ENCODE measurements around the gene MT1X. TPM values are rescaled to one million over a fixed set of nuclear protein-coding genes. Genes with fewer than 3 reads are reported as not detected.
A peak's percentile ranks its signal among the peaks of the same experiment; 100 is the strongest.

The MT1X gene
- total RNA-seq, 2 experiments from 2014 or later, result 52.5 to 54.2 TPM

- intact Hi-C loops (cut with micrococcal nuclease), result loop anchor here (5.0 kb wide), 1 partner anchor 72 kb away; no protein-coding TSS in a partner anchor
- Mint-ChIP-seq H3K4me3 (peak overlapping the region; percentile 86), H3K9me3 (no peaks in the 10 kb centered on the region), H3K36me3 (ENCODE audit: low read depth) (peaks cover 12% of the 10 kb centered on the region), H3K27me3 (no peaks in the 10 kb centered on the region), H3K27ac (no peak overlapping the region), H3K4me1 (ENCODE audit: low read depth) (peaks cover 21% of the 10 kb centered on the region)
- TF ChIP-seq CTCF (IDR thresholded peaks at IDR 0.05), result no peak
- CTCF ChIA-PET, result interaction anchor here (1.0 to 2.4 kb wide), 5 partner anchors 14 to 107 kb away, joined by 3 to 17 read pairs (median 5); no protein-coding TSS in a partner anchor
- POLR2A ChIA-PET, result interaction anchor here (0.8 to 1.4 kb wide), 5 partner anchors 8 to 305 kb away, joined by 3 to 4 read pairs (median 4); partner anchors contain the start of gene NLRC5
- no peak for DNase-seq
- no peak for ATAC-seq
Observed at GRCh38 chr16:56684256-56684925, 2.1 kb downstream of the MT1X start.

DNA sequence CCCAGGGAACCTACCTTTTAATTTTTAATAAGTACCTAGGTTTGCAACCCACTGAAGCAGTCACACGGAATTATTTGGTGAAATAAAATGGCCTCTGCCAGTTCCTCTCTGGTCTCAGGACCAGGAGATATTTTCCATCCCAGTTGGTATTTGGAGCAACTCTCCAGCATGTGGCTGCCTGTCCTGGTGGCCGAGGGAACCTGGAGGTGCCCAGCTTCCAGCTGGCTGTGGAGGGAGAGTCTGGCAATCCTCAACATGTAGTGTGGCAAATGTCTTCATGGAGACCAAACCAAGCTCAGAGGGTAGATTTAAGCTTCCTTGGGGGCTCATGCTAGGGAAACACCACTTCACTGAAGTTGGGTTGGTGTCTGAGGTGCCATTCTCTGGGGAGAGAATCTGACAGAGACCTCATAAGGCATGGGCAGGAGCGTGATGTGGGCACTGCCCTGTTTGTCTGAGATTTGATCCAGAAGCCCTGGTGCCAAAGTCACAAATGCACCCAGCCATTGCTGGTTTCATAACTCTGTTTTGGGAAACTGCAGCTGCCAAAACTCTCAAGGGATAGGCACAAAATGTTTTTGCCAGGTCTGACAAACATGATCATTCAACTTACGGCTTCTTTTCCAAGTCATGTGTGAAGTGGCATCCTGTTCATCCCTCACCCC, 2.8 kb downstream of the MT1X start:
- H3K36me3 Mint-ChIP-seq (ENCODE audit: low read depth), result peaks cover 12% of the 10 kb centered on the region
- intact Hi-C loops (cut with micrococcal nuclease), result loop anchor here (5.0 kb wide), 1 partner anchor 73 kb away; no protein-coding TSS in a partner anchor
- no peak overlapping the region for H3K4me3 Mint-ChIP-seq
- DNase-seq (no peak), ATAC-seq (no peak)
- no peaks in the 10 kb centered on the region for H3K27me3 Mint-ChIP-seq
- no peaks in the 10 kb centered on the region for H3K9me3 Mint-ChIP-seq
- H3K4me1 Mint-ChIP-seq (ENCODE audit: low read depth), result peaks cover 21% of the 10 kb centered on the region
- no peak overlapping the region for H3K27ac Mint-ChIP-seq
- no peak for TF ChIP-seq CTCF (IDR thresholded peaks at IDR 0.05)
- POLR2A ChIA-PET, result interaction anchor here (0.8 to 1.4 kb wide), 4 partner anchors 9 to 304 kb away, joined by 3 to 4 read pairs (median 4); partner anchors contain the start of gene NLRC5
- CTCF ChIA-PET, result interaction anchor here (1.0 to 2.0 kb wide), 4 partner anchors 13 to 107 kb away, joined by 3 to 7 read pairs (median 4); no protein-coding TSS in a partner anchor

DNA sequence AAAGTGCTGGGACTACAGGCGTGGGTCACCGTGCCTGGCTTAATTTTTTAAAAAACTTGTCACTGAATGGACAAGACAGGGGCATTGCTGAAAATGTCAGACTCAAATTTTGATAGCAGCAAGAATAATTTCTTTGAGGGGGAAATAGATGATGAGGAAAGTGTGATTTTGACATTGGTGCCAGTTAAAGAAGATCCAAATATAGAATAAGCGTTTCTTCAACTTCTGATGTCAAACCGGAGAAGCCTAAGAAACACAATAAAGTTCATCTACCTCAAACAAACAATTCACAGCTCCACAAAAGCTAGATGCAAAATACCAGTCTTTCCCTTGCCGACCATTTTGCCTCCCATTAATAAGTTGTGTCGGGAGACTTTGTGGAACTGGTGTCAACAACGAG, 4.5 kb downstream of the MT1X start:
- ATAC-seq, result no peak
- H3K27me3 Mint-ChIP-seq, result no peaks in the 10 kb centered on the region
- H3K9me3 Mint-ChIP-seq, result no peaks in the 10 kb centered on the region
- H3K4me1 Mint-ChIP-seq (ENCODE audit: low read depth), result peaks cover 15% of the 10 kb centered on the region
- H3K27ac Mint-ChIP-seq, result no peak overlapping the region
- no peak for DNase-seq
- H3K36me3 Mint-ChIP-seq (ENCODE audit: low read depth), result peaks cover 12% of the 10 kb centered on the region
- ChIA-PET CTCF (no interaction called here), POLR2A (no interaction called here)
- no peak for TF ChIP-seq CTCF (IDR thresholded peaks at IDR 0.05)
- intact Hi-C loops (cut with micrococcal nuclease), result no loop called here
- no peak overlapping the region for H3K4me3 Mint-ChIP-seq

GRCh38 chr16:56688762-56689161, 6.5 kb downstream of the MT1X start:
- H3K4me3 Mint-ChIP-seq, result no peak overlapping the region
- ATAC-seq (no peak), DNase-seq (no peak)
- peaks cover 6% of the 10 kb centered on the region for H3K4me1 Mint-ChIP-seq (ENCODE audit: low read depth)
- H3K36me3 Mint-ChIP-seq (ENCODE audit: low read depth), result peaks cover 9% of the 10 kb centered on the region
- no peaks in the 10 kb centered on the region for H3K9me3 Mint-ChIP-seq
- TF ChIP-seq CTCF (IDR thresholded peaks at IDR 0.05), result no peak
- intact Hi-C loops (cut with micrococcal nuclease), result no loop called here
- H3K27me3 Mint-ChIP-seq, result no peaks in the 10 kb centered on the region
- no peak overlapping the region for H3K27ac Mint-ChIP-seq
- POLR2A ChIA-PET, result no interaction called here
- CTCF ChIA-PET, result interaction anchor here (1.2 to 2.9 kb wide), 3 partner anchors 13 to 112 kb away, joined by 4 to 12 read pairs (median 7); no protein-coding TSS in a partner anchor

All from activated CD8-positive, alpha-beta T cell treated with anti-CD3 and anti-CD28 coated beads for 36 hours (primary cell).